Measurements from ENCODE around the gene SH2D2A.

The SH2D2A gene

GRCh38 chr1:156813750-156814570, 2.7 kb downstream of the SH2D2A start:
- no peak for TF ChIP-seq EZH2 (IDR thresholded peaks at IDR 0.05; ENCODE audit: borderline replicate concordance, low read length)
- TF ChIP-seq, protein P1, sequence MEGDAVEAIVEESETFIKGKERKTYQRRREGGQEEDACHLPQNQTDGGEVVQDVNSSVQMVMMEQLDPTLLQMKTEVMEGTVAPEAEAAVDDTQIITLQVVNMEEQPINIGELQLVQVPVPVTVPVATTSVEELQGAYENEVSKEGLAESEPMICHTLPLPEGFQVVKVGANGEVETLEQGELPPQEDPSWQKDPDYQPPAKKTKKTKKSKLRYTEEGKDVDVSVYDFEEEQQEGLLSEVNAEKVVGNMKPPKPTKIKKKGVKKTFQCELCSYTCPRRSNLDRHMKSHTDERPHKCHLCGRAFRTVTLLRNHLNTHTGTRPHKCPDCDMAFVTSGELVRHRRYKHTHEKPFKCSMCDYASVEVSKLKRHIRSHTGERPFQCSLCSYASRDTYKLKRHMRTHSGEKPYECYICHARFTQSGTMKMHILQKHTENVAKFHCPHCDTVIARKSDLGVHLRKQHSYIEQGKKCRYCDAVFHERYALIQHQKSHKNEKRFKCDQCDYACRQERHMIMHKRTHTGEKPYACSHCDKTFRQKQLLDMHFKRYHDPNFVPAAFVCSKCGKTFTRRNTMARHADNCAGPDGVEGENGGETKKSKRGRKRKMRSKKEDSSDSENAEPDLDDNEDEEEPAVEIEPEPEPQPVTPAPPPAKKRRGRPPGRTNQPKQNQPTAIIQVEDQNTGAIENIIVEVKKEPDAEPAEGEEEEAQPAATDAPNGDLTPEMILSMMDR (IDR thresholded peaks at IDR 0.05; ENCODE audit: low read length), result peak; percentile 62
- Histone ChIP-seq H3K27ac (ENCODE audit: low read depth, low read length, poor library complexity, severe bottlenecking) (no peak overlapping the region), H3K36me3 (ENCODE audit: insufficient read depth, low read length) (no peaks in the 10 kb centered on the region), H3K4me1 (ENCODE audit: insufficient read depth, low read length, severe bottlenecking) (peaks cover 22% of the 10 kb centered on the region), H3F3A (ENCODE audit: insufficient read depth, low read length) (no peaks in the 10 kb centered on the region), H3K9me3 (ENCODE audit: low read length) (no peaks in the 10 kb centered on the region), H2AFZ (ENCODE audit: low read length) (no peak overlapping the region), H3K4me3 (ENCODE audit: low read depth, low read length, poor library complexity, severe bottlenecking) (peak overlapping the region; percentile 53), H3K27me3 (ENCODE audit: insufficient read depth, low read length) (no peaks in the 10 kb centered on the region), H3K79me2 (ENCODE audit: insufficient read depth, low read length) (no peaks in the 10 kb centered on the region), H3K9ac (ENCODE audit: low read length) (peak overlapping the region; percentile 30; the same call in 1 of the 2 replicates), H3K9me2 (ENCODE audit: low read depth, low read length) (no peaks in the 10 kb centered on the region), H4K20me1 (ENCODE audit: insufficient read depth, low read length) (no peaks in the 10 kb centered on the region), H3K4me2 (ENCODE audit: low read length) (peak overlapping the region; percentile 64)

DNA sequence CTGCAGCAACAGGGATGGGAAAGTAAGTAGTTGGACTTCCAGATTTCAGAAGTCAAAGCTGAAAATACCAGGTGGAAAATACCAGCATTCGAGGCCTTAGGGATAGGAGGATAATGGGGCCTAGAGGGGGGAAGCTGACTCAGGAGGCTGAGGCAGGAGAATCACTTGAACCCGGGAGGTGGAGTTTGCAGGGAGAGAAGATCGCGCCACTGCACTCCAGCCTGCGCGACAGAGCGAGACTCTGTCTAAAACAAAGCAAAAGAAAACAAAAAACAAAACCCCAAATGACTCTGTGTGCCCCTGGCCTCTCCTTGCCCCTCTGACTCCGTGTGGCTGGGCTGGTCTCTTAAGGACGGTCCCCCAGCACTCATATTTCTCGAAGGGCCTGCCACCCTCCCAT, 3.4 kb downstream of the SH2D2A start:
- Histone ChIP-seq H3K36me3 (ENCODE audit: insufficient read depth, low read length) (no peaks in the 10 kb centered on the region), H3K79me2 (ENCODE audit: insufficient read depth, low read length) (no peaks in the 10 kb centered on the region), H3K9me2 (ENCODE audit: low read depth, low read length) (no peaks in the 10 kb centered on the region), H4K20me1 (ENCODE audit: insufficient read depth, low read length) (no peaks in the 10 kb centered on the region), H3K27ac (ENCODE audit: low read depth, low read length, poor library complexity, severe bottlenecking) (no peak overlapping the region), H3K9ac (ENCODE audit: low read length) (peak overlapping the region; percentile 30; the same call in 1 of the 2 replicates), H3F3A (ENCODE audit: insufficient read depth, low read length) (no peaks in the 10 kb centered on the region), H3K9me3 (ENCODE audit: low read length) (no peaks in the 10 kb centered on the region), H3K4me3 (ENCODE audit: low read depth, low read length, poor library complexity, severe bottlenecking) (peak overlapping the region; percentile 53), H3K4me1 (ENCODE audit: insufficient read depth, low read length, severe bottlenecking) (peaks cover 22% of the 10 kb centered on the region), H3K4me2 (ENCODE audit: low read length) (peak overlapping the region; percentile 64), H3K27me3 (ENCODE audit: insufficient read depth, low read length) (no peaks in the 10 kb centered on the region), H2AFZ (ENCODE audit: low read length) (no peak overlapping the region)
- TF ChIP-seq, protein P1 (IDR thresholded peaks at IDR 0.05; ENCODE audit: low read length), result no peak
- no peak for TF ChIP-seq EZH2 (IDR thresholded peaks at IDR 0.05; ENCODE audit: borderline replicate concordance, low read length)

DNA sequence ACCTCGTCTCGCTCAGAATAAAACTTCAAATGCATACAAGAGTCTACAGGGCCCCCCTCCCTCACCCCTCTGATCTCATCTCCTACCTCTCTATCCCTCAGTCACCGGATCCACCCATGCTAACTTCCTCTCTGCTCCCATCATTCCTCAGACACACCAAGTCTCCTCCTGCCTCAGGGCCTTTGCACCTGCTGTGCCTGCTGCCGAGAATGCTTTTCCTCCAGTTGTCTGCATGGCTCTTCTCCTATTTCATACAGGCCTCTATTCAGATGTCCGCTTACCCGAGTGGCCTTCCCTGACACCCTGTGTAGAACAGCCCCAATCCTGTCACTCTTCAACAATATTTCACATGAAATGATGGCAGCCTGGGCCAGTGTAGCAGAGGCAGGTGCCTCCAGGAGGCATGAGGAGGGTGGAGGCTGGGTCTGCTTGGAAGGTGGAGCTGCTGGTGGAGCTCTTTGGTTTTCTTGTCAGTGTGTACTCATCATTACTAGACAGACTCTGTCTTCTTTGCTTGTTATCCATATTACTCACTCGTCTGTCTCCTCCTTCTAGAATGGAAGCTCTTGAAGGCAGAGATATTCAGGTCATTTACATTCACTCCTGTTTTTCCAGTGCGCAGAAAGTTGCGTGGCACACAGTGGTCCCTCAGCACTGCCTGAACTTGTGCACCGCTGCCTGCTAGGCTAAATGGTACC, 4.2 kb downstream of the SH2D2A start:
- no peak overlapping the region for H3K9ac ChIP-seq (ENCODE audit: low read length)
- H3K9me2 ChIP-seq (ENCODE audit: low read depth, low read length), result no peaks in the 10 kb centered on the region
- no peak overlapping the region for H2AFZ ChIP-seq (ENCODE audit: low read length)
- H3K4me3 ChIP-seq (ENCODE audit: low read depth, low read length, poor library complexity, severe bottlenecking), result no peak overlapping the region
- TF ChIP-seq, protein P1 (IDR thresholded peaks at IDR 0.05; ENCODE audit: low read length), result no peak
- H4K20me1 ChIP-seq (ENCODE audit: insufficient read depth, low read length), result no peaks in the 10 kb centered on the region
- no peak overlapping the region for H3K27ac ChIP-seq (ENCODE audit: low read depth, low read length, poor library complexity, severe bottlenecking)
- H3F3A ChIP-seq (ENCODE audit: insufficient read depth, low read length), result no peaks in the 10 kb centered on the region
- H3K79me2 ChIP-seq (ENCODE audit: insufficient read depth, low read length), result no peaks in the 10 kb centered on the region
- H3K4me2 ChIP-seq (ENCODE audit: low read length), result no peak overlapping the region
- no peaks in the 10 kb centered on the region for H3K36me3 ChIP-seq (ENCODE audit: insufficient read depth, low read length)
- no peaks in the 10 kb centered on the region for H3K9me3 ChIP-seq (ENCODE audit: low read length)
- no peaks in the 10 kb centered on the region for H3K27me3 ChIP-seq (ENCODE audit: insufficient read depth, low read length)
- H3K4me1 ChIP-seq (ENCODE audit: insufficient read depth, low read length, severe bottlenecking), result peaks cover 22% of the 10 kb centered on the region
